ENCODE results near the gene IRF9. TPM values are rescaled to one million over a fixed set of nuclear protein-coding genes. Genes with fewer than 3 reads are reported as not detected.

Gene IRF9
- total and polyA plus RNA-seq, 2 of the 4 experiments (the other 2 are of a cell fraction) = 25.6 to 34.6 TPM

DNA sequence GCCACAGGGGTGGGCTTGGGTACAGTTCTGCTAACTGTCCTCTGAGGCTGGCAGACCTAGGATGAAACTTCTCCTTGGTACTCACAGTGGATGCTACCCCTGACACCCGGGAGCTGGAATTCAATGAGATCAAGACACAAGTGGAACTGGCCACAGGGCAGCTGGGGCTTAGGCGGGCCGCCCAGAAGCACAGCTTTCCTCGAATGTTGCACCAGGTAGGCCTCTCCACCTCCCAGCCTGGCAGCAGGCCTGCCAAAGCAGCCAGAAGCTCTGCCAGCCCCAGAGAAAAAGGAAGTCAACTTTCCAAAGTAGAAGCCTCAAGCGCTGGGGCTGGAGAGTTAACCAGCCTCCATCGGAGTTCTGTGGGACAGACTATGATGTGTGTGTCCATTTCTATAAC, 43.9 kb upstream of the IRF9 start:
- intact Hi-C loops (cut with micrococcal nuclease) (no loop called here), dilution Hi-C loops (cut with HindIII; ENCODE audit: low sequenced_read_pairs, unreplicated experiment) (no loop called here), in situ Hi-C loops (cut with MboI; ENCODE audit: low sequenced_read_pairs) (no loop called here)
- BruUV-seq (replicated peaks) = no TSS peak
- Histone ChIP-seq H2AK9ac (replicated peaks; ENCODE audit: low read depth, low read length, poor library complexity) (no peak overlapping the region), H3K4ac (ENCODE audit: low read depth, low read length) (no peak overlapping the region), H4K8ac (ENCODE audit: low read depth in 2 of 2, low read length in 2 of 2) (no peak overlapping the region), H3K27me3 (ENCODE audit: control insufficient read depth, insufficient read depth, low read length) (no peaks in the 10 kb centered on the region), H3K27ac (ENCODE audit: insufficient read depth, low read length) (no peak overlapping the region), H2BK5ac (ENCODE audit: low read depth, low read length, poor library complexity, severe bottlenecking) (no peak overlapping the region), H3K14ac (replicated peaks; ENCODE audit: low read depth, low read length) (no peak overlapping the region), H4K5ac (ENCODE audit: low read depth, low read length) (no peak overlapping the region), H3K4me3 (ENCODE audit: insufficient read depth, low read depth, low read length) (no peak overlapping the region), H3K9me1 (ENCODE audit: insufficient read depth, low read length) (peaks cover 8% of the 10 kb centered on the region; the same call in 1 of the 2 replicates), H3K4me2 (ENCODE audit: low read depth, low read length) (no peak overlapping the region), H3K56ac (ENCODE audit: extremely low read depth, insufficient read depth, low read length) (no peak overlapping the region), H3K4me1 (ENCODE audit: control insufficient read depth, insufficient read depth, low read length) (peaks cover 3% of the 10 kb centered on the region; the same call in 1 of the 2 replicates), H4K20me1 (ENCODE audit: insufficient read depth, low read length) (no peaks in the 10 kb centered on the region), H2BK20ac (ENCODE audit: low read depth, low read length) (no peak overlapping the region), H2AK5ac (ENCODE audit: low read depth, low read length) (no peak overlapping the region), H4K91ac (ENCODE audit: insufficient read depth, low read depth, low read length) (no peak overlapping the region), H3K36me3 (ENCODE audit: control insufficient read depth, insufficient read depth, low read length) (peaks cover 27% of the 10 kb centered on the region), H3K23ac (ENCODE audit: low read depth, low read length) (no peak overlapping the region), H3K18ac (ENCODE audit: low read depth, low read length) (no peak overlapping the region), H2AFZ (replicated peaks; ENCODE audit: low read length, poor library complexity) (no peak overlapping the region), H3K9ac (ENCODE audit: low read depth, low read length) (no peak overlapping the region), H2BK15ac (ENCODE audit: low read depth, low read length) (no peak overlapping the region), H3K79me1 (ENCODE audit: low read depth in 1 of 2, low read length in 2 of 2) (peaks cover 10 to 16% of the 10 kb centered on the region in 2 experiments; a peak in 2 of 4 replicates), H3K9me3 (ENCODE audit: control insufficient read depth, insufficient read depth, low read length) (no peaks in the 10 kb centered on the region), H2BK120ac (ENCODE audit: low read depth, low read length) (no peak overlapping the region)
- CTCF ChIA-PET = interaction anchor here (1.2 kb wide), 1 partner anchor 59 kb away, joined by 3 read pairs; no protein-coding TSS in a partner anchor
- 81% methylated on average over 2 of the region's 6 CpGs; no CpG with 5 or more reads in 1 of the 2 experiments for WGBS, 2 experiments (ENCODE audit: extremely low coverage in 2 of 2, insufficient read length in 1 of 2)
- TF ChIP-seq MAFK (IDR thresholded peaks at IDR 0.05; ENCODE audit: low read depth, low read length) (no peak), CEBPB (IDR thresholded peaks at IDR 0.05; ENCODE audit: low read depth, low read length) (no peak), NFE2L2 (IDR thresholded peaks at IDR 0.05; ENCODE audit: low read depth, low read length) (no peak), FOS (IDR thresholded peaks at IDR 0.05; ENCODE audit: low read depth, low read length) (no peak), MXI1 (IDR thresholded peaks at IDR 0.05; ENCODE audit: borderline replicate concordance, low read depth, low read length) (no peak), RFX5 (IDR thresholded peaks at IDR 0.05; ENCODE audit: low read depth, low read length) (no peak), CHD1 (IDR thresholded peaks at IDR 0.05; ENCODE audit: low read depth, low read length) (no peak), RAD21 (IDR thresholded peaks at IDR 0.05; ENCODE audit: low read length) (no peak), POLR2A (IDR thresholded peaks at IDR 0.05; ENCODE audit: low read depth, low read length) (no peak), RCOR1 (IDR thresholded peaks at IDR 0.05; ENCODE audit: insufficient replicate concordance, low read length) (no peak), MAZ (IDR thresholded peaks at IDR 0.05; ENCODE audit: borderline replicate concordance, low read depth, low read length) (no peak), BHLHE40 (IDR thresholded peaks at IDR 0.05; ENCODE audit: low read depth, low read length) (no peak), SMC3 (IDR thresholded peaks at IDR 0.05; ENCODE audit: low read depth, low read length) (no peak)
- TF ChIP-seq, protein P1, sequence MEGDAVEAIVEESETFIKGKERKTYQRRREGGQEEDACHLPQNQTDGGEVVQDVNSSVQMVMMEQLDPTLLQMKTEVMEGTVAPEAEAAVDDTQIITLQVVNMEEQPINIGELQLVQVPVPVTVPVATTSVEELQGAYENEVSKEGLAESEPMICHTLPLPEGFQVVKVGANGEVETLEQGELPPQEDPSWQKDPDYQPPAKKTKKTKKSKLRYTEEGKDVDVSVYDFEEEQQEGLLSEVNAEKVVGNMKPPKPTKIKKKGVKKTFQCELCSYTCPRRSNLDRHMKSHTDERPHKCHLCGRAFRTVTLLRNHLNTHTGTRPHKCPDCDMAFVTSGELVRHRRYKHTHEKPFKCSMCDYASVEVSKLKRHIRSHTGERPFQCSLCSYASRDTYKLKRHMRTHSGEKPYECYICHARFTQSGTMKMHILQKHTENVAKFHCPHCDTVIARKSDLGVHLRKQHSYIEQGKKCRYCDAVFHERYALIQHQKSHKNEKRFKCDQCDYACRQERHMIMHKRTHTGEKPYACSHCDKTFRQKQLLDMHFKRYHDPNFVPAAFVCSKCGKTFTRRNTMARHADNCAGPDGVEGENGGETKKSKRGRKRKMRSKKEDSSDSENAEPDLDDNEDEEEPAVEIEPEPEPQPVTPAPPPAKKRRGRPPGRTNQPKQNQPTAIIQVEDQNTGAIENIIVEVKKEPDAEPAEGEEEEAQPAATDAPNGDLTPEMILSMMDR (conservative IDR thresholded peaks at IDR 0.05; ENCODE audit: low read depth, low read length) = no peak
- TF ChIP-seq, protein P2, sequence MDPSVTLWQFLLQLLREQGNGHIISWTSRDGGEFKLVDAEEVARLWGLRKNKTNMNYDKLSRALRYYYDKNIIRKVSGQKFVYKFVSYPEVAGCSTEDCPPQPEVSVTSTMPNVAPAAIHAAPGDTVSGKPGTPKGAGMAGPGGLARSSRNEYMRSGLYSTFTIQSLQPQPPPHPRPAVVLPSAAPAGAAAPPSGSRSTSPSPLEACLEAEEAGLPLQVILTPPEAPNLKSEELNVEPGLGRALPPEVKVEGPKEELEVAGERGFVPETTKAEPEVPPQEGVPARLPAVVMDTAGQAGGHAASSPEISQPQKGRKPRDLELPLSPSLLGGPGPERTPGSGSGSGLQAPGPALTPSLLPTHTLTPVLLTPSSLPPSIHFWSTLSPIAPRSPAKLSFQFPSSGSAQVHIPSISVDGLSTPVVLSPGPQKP (IDR thresholded peaks at IDR 0.05; ENCODE audit: borderline replicate concordance, low read depth, low read length) = no peak
- TF ChIP-seq, protein P3, sequence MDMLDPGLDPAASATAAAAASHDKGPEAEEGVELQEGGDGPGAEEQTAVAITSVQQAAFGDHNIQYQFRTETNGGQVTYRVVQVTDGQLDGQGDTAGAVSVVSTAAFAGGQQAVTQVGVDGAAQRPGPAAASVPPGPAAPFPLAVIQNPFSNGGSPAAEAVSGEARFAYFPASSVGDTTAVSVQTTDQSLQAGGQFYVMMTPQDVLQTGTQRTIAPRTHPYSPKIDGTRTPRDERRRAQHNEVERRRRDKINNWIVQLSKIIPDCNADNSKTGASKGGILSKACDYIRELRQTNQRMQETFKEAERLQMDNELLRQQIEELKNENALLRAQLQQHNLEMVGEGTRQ (IDR thresholded peaks at IDR 0.05; ENCODE audit: low read depth, low read length) = no peak
- no peak for DNase-seq
- POLR2A ChIA-PET (ENCODE audit: unreplicated experiment) = no interaction called here
- no peak for ATAC-seq (ENCODE audit: low read depth)

Measured in IMR-90 (cell line).